SIG-M5 (cell line): ENCODE data around the gene XPO1.

ENCODE experiments used
- DNase-seq: peaks from one replicate; lab custom pipeline; 2025; lab: John Stamatoyannopoulos, UW

The XPO1 gene

DNA sequence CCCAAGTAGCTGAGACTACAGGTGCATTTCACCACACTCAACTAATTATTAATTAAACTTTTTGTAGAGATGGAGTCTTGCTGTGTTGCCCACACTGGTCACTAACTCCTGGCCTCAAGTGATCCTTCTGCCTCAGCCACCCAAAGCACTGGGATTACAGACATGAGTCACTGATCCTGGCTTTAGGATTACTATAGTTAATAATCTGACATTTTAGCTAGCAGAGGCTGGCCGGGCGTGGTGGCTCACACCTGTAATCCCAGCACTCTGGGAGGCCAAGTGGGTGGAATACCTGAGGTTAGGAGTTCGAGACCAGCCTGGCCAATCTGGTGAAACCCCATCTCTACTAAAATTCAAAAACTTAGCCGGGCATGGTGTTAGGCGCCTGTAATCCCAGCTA lies 106.8 kb downstream of the XPO1 start:
- no peak for DNase-seq
